ENCODE measurements around the gene FOXP1.

Gene FOXP1

DNA sequence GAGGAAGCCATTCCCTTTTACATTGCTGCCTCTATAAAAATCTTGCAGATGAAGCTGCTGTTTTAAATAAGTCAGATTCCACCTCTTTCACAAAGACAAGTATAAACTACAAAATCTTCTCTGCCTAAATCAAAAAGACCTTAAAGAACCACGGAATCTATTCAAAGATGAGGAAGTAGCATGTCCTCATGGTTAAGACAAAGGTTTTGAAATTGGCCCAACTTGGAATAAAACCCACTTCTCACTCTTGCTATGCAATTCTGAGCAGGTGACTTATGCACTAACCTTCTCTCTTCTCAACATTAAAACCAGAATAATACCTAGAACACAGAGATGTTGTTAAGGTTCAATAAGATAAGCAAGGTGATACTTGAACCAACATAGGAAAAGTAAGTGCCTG, 97.6 kb downstream of the FOXP1 start:
- DNase-seq (ENCODE audit: low spot score): no peak

DNA sequence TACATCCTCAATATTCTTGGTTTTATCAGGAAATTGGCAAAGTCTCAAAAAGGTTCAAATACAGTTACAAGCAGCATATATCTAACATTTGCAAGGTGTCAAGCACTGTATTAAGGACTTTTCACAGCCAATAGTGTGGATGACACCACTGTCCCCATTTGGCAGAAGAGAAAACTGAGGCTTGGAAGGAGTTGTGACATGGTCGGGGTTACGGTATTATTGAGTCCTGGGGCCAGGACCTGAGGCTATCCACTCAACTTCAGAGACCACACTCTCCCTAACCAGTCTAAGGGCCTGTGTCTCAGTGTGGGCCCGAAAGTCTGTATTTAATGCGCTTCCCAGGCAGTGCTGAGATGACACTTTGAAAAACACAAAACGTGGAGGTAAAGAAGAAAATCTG, 99.1 kb downstream of the FOXP1 start:
- DNase-seq (ENCODE audit: low spot score): no peak

DNA sequence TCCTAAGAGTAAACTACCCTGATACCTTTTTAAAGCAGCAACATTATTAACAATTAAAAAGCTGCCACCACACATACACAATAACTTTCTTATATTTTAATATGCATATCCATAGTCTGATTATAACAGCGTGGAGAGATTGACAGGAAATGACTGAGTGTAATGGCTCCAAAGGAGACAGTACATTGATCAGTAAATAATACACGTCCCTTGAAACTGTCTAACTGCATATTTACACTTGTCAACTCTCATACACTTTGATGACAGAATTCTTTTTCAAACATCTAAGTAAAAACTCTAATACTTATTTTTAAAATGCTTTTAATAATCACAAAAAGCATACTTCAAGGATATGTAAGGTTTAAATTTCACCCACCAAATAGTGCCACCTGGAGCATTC, 99.5 kb downstream of the FOXP1 start:
- DNase-seq (ENCODE audit: low spot score): no peak

DNA sequence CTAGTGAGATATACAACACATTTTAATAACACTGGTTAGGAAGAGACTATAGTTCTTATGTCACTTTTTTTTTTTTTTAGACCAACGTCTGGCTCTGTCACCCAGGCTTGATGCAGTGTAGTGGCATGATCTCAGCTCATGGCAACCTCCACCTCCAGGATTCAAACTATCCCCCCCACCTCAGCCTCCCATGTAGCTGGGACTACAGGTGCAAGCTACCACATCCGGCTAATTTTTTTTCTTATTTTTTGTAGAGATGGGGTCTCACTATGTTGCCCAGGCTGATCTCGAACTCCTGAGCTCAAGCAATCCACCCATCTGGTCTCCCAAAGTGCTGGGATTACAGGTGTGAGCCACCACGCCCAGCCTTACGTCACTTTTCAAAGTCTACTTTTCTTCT, 100.8 kb downstream of the FOXP1 start:
- DNase-seq (ENCODE audit: low spot score): no peak

DNA sequence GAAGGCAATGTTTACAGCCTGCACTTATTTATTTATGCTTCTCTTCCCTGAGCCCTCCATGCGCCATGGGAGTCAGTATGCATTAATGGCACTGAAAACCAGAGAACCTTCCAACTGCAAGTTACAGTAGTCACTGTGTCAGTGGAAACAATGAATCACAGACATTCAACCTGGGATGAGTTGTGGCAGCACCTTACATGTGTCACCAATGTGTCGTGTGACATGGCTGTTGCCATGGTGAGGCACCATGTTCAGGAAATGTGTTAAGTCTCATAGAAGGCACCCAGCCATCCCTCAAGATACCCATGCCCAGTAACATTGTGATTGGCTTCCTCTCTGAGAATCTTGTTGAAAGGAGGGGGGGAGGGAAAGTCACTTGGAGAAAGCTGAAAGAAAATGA, 105.0 kb downstream of the FOXP1 start:
- no peak for DNase-seq (ENCODE audit: low spot score)

DNA sequence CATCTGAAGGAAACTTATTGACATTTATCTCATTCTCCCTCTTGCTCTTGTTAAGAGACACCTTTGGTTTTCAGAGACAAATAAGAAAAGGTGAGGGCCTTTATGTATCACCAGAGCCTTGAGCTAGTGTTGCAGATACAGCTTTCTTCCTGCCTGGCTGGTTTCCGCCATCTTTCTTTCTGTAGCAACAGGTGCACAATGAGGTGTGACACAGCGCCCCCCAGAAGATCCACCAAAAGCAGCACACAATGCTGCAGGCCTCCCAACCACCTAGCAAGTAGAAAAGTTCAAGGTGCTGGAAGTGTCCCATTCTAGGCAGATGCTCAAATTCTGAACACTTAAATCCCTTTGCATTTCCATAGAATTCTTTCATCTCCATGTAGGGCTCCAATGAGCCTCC, 106.6 kb downstream of the FOXP1 start:
- DNase-seq (ENCODE audit: low spot score): no peak

DNA sequence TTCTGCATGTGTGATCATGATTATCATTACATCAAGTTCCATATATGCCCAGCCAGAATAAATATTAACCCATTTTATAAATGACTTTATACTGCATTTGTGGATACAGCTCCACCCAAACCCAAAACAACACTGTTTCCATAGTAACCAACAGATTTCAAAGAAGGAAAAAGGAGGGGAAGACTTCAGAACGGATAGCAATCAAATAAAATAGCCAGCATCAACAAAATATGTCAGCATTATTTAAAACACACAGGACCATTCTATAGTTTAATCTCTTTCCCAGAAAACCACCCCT, 114.4 kb downstream of the FOXP1 start:
- no peak for DNase-seq (ENCODE audit: low spot score)

DNA sequence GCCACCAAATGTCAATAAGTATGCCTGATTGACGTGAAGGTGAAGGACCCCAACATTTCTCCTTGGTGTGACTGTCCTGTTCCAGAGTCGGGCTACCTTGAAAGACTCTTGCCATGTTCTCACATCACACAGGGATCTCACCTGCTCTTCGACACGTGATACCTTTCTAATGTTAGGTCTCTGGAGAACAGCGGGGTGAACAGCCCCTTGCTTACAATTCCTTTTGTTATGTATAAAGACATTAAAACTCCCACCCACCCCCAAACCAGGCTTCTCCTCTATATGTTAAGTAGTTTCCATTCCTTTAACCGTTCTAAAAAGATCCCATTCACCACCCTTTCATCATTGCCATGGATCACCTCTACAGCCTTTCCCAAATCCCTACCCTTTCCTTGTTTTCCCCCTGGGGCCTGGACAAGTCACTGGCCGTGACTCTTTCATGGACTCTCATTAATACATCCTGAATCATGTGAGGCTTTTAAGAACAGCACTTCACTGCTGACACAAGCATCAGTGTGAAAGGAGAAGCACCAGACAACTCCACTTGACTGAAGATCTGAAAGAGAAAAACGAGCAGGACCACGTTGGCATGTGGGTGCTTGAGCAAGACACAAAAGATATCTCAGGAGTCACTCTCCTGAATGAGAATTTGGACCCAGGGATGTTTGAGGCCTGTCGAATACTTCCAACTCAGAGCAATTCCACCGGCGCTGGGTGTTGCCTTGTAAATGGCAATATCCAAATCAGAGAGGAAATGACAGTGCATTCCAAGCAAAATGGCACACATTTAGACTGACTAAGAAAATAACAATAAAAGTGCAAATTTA, 115.0 kb downstream of the FOXP1 start:
- no peak for DNase-seq (ENCODE audit: low spot score)

DNA sequence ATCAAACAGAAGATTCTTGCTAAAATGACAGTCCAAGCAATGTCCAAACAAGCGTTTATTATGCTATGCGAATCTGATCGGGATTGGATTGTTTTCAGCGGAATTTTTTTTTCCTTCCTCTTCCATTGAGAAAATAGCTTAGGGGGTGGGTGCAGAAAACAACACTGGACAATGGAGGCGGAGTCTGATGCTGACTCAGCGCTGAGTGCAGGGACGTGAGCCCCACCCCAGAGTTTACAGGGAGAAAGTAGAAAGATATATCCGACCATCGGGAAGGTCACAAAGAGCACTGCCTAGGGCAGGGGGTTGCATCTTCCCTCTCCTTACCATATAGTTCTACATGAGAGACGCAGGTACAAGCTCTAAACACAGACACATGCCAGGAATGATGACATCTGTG, 117.0 kb downstream of the FOXP1 start:
- no peak for DNase-seq (ENCODE audit: low spot score)

DNA sequence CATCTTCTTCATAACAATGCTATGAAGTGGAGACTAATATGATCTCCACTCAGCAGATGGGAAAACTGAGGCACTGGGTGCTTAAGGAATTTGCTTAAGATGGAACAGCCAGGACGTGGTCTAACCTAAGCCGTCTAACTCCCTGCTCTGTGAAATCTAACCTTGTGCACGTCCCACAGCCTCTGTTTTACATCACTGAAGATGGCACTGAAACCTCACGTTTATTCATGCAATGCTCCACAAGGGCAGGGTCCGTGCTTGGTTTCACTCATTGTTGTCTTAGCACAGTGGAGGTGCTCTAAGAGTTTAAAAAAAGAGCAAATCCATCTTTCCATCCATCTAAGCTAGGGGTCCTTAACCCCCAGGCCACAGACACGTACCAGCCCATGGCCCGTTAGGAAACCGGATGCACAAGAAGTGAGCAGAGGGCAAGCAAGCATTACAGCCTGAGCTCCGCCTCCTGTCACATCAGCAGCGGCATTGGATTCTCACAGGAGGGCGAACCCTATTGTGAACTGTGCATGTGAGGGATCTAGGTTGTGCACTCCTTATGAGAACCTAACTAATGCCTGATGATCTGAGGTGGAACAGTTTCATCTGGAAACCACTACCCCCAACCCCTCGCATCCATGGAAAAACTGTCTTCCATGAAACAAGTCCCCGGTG, 118.0 kb downstream of the FOXP1 start:
- DNase-seq (ENCODE audit: low spot score): no peak

DNA sequence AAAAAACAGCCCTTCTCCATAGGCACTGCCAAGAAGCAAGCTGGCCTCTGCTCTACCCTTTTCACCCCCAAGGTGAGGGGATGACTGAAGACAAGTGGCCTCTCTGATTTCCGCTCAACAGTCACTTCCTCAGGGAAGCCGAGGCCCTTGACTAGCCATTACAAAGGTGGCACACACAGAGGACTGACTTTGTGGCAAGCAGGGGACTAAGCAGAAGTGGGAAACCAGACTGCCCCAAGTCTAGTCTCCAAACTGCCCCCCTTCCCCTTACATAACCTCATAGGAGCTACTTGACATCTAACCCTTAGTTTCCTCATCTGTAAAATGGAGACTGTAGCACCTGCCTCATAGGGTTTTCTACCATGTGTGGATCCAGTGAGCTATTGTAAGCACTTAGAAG, 118.9 kb downstream of the FOXP1 start:
- no peak for DNase-seq (ENCODE audit: low spot score)

DNA sequence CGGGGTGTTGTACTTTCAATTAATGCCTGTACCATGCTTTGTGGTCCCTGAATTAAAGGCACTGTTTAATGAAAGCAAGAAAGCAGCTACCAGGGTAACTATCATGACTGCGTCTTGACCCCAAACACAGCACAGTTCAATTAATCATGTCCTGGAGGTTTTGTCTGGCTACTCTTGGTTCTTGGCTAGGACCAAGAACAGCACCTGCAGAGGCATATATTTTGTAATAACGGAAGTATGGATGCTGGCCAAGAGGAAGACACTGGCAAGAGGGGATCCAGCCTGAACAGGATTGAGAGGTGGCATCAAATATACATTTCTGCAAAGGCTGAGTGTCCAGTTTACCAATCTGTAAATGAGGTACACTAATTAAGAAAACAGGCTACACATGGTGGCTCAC, 119.9 kb downstream of the FOXP1 start:
- DNase-seq (ENCODE audit: low spot score): no peak

DNA sequence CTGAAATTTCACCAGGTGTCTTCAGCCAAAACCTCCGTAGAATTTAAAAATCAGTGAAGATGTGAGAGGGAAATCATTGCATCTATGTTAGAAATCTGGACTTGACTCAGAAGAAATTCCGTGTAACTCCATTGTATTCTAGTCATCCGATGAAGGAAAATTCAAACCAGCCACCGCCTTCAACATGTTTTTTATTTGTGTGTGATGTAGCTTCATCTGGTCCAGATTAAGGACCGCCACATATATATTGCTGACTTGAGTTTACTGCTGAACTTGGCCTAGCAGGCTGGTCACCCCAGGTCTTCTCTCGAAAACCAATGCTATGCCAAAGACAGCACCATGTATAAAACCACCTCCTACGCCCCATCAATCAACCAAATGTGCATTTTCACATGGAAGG, 120.9 kb downstream of the FOXP1 start:
- DNase-seq (ENCODE audit: low spot score): no peak

DNA sequence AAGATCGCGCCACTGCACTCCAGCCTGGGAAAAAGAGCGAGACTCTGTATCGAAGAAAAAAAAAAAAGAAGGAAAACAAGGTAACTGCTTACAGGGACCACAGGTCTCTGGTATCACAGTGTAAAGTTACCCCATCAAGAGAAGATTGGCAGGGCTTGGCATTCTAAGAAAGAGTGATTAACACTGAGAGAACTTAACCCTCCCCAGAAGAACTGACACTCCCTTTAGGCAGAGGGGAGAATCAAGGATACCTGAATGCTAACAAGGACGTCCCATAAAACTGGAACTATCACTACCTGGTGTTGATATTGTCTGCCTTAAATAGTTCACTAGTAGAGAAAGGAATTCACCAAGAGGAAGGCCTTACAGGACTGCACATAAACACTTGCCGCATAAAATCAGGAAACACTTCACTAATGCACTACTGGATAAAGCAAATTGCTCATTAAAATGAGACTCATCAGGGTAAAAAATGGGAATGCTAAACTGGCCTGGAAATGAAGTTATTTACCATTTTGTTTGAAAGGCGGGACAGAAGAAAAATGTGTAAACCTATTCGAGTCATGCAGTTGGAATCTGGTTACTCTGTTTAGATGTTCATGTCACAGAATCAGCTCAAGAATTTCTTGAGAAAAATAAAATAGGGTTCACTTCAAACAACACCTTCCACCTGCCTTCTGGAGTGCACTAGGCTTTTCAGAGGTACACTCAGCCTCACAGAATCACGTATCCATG, 121.6 kb downstream of the FOXP1 start:
- DNase-seq (ENCODE audit: low spot score): no peak

DNA sequence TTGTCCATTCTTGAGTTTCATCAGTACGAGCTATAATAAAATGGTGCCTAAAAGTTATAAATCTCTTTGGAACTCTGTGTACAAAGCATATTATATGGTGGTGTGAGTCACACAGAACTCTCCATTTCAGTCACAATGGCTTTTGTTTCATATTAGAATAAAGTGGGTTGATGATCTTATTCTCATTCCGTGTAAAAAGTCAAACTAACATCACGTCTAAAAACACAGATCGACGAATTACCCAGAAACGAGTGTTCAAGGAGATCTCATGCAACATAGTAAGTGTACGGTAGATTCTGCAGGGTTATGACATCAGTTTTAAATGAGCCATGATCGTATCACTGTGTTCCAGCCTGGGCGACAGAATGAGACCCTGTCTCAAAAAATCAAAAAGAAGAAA, 122.4 kb downstream of the FOXP1 start:
- no peak for DNase-seq (ENCODE audit: low spot score)

DNA sequence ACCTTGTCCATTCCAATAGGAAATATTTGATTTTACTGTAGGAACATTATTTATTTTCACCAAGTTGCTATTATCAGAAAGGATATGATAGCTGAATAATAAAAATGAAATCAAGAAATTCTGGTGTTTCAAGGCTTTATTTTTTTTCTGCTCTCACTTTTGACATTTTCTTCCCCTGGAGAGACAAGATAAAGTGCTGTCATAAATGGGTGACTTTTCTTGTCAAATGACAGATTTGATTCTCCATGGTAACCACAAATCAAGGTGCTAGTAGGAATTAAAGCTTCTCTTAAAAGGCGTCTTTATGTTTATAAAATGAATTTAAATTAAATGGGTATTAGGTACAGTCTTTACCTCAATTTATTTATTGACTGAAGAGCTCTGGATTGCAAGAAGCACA, 124.6 kb downstream of the FOXP1 start:
- DNase-seq (ENCODE audit: low spot score): no peak

DNA sequence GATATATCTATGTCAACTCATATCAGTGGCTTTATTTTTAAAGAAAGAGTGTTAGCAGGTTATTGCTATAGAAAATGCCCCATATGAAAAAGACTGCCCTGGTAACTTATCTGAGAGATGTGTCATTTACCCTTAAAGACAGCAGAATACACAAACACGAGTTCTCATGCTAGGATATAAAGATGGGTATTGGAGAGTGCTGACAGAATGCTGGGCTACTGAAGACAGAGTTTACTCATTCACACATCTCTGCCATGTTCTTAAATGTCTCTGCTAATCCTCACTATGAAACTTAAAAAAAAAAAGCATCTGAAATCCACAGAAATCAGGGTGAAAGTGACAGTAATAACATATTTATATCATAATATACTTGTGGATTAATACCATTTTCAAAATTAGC, 126.7 kb downstream of the FOXP1 start:
- no peak for DNase-seq (ENCODE audit: low spot score)

DNA sequence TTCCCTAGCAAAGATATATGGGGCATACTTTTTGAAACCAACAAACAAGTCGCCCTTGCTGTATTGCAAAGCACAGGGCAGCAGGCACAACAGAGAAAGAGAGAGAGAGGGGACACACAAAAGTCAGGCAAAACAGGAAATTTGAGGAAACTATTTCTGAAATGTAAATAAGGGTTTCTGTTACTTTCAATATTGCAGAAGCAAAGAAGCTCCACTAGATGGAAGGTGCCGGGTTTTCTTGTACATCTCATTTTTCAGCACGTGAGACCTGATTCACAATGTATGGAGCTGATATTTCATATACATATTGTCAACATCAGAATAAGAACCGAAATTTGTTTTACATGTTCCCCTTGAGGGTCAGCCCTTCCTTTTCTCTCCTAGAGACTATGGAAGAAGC, 127.4 kb downstream of the FOXP1 start:
- DNase-seq (ENCODE audit: low spot score): no peak

DNA sequence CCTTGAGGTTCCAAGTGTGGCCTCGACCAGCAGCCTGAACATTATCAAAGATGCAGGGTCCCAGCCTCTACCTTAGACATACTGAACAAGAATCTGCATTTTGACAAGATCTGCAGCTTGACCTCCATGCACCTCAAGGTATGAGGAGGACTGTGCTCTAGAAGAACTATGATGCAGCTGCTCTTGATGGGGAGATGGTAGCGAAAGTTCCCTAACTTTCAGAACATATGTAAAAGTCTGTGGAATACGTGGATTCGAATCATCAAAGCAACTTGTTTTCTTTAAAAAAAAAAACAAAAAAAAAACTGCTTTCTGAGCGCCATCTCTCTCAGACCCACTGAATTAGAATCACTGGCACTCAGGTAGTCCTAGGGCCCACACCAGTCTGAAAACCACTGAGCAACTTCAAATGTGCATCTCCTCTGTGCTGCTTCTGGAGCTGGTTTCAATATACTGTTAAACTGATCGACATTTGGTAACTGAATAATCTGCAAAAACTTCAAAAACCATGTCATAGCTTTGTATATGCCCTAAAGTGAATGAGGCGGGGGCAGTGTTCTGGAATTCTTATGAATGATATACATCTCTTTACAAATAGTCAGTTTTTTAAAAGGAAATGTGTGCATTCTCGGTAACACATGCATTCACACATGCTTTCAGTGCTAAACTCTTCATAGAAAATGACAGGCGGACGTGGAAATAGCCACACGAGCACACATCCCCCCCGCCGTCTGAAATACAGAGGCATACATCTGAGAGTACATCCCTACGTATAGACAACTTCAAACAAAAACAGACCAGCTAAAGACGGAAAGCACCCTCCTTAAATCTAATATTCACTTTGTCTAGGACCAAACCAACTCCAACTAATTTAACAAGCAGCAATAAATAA, 128.8 kb downstream of the FOXP1 start:
- no peak for DNase-seq (ENCODE audit: low spot score)

DNA sequence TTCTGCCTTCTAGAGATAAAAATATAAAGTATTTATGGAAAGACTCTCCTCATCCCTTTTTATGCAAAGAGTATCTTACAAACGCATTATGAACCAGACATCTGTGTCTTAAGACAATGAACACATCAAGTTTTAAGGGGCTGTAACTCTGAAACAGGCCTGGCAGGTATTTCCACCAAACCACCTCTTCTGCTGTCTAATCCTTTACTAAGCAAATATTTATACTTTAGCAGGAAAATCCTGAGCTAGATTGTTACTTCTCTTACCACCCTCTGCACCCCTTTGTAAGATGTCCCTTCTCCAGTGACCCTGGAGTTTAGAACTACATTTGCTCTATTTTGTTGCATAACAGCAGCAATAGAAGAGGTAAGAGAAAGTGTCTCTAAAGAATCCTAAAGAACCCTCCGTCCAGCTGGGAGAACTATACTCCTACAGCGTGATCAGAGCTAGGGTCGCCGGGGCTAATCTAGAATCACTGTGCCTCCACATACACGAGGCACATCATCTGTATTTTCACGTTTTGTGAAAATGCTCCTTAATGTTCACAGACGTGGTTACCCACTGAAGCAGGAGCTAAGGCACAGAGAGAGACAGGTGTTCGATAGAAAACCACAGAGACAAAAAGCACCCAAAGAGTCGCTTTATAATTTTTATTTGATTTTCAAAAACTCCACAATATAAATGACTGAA, 129.6 kb downstream of the FOXP1 start:
- no peak for DNase-seq (ENCODE audit: low spot score)

DNA sequence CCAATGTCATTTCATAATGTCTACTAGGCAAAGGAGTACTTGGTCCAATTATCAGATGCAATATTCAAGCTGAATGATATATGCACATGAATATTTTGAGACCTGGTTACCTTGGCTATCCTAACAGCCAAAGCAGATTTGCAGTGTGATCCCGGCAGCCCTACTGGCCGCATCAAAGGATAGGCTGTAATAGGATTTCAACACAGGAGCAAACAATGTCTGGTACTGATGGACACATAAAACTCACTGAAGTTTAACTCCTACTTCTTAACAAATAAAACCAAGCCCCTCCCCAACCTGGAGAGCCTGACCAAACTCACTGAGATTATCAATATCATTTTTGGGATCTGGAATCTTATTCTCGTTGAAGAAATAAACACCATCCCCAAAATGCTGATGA, 130.2 kb downstream of the FOXP1 start:
- no peak for DNase-seq (ENCODE audit: low spot score)

DNA sequence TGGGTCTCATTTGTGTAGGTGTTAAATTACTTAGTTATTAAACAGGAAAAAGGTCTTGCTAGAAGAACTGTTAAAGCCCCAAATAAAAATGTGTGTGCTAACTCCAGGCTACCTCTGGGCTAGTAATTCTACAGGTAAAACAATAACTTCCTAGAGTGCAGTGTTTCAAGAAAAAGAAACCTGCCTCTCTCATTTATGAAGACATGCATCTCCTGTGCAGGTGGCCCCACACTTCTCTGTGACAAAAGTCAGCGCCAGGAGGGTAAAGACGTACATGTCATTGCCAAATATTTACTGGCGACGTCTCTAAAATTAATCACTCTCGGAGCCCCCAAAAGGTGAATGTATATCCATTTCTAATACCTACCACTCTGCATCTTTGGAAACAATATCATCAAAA, 131.7 kb downstream of the FOXP1 start:
- DNase-seq (ENCODE audit: low spot score): no peak
